Peyer's patch (tissue), 4 donors: ENCODE results near the gene TENT5A.

Experiments used
- POLR2A ChIP-seq, 2 donors: fragments of 450-650 bp; IDR thresholded peaks; one replicate each; pipeline ENCODE4 v1.5.1; 2017; ENCODE audit warnings: antibody characterized with exemption in 2 of 2, mild to moderate bottlenecking in 2 of 2, moderate library complexity in 2 of 2
- TF ChIP-seq, protein P1 (sequence below), 6 experiments: fragments of 450-650 bp in 4 of 6; fragments of 200-600 bp in 2 of 6; sonication (generic) in 1 of 6; IDR thresholded peaks; one replicate each; pipeline ENCODE4 v1.5.1; 2017 to 2019; ENCODE audit warnings: antibody characterized with exemption in 6 of 6, mild to moderate bottlenecking in 3 of 6, moderate library complexity in 1 of 6

DNA sequence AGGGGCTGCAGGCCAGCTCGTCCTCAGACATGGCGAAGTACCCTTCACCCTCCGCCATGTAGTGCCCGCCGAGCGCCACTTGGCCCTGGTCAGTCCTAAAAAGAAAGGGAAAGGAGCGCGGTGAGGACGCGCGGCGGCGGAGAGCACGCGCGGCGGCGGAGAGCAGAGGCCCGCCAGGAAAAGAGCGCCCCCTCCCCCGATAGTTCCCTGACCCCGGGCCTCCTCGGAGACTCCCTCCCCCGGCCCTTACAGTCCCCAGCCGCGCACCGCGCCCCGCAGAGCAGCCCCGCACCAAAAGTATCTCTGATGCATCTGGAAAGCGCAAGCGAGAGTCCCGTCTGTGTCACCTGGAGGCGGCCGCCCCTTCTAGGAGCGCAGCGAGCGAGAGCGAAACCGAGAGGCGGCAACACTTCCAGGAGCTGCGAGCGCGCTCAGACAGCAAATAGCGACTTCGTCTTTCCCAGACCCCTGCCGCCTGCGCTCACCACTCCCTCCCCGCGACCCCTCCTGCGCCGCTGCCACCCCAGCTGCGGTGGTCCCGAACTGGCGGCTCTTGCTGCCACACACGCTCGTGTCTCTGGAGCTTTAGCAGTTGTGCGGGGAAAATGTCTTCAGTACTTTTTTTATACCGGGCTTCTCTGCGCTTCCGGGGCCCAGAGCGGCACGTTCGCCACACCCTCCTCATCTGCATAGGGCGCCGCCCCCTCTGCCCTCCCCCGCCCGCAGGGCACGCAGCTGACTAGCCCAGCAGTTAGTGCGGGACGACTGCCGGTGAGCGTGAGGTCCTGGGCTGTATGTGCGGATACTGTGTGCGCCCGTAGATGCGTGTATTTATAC is at the start of gene TENT5A:
- TF ChIP-seq POLR2A (IDR thresholded peaks at IDR 0.05): peak; percentile 87 to 92
- TF ChIP-seq, protein P1, sequence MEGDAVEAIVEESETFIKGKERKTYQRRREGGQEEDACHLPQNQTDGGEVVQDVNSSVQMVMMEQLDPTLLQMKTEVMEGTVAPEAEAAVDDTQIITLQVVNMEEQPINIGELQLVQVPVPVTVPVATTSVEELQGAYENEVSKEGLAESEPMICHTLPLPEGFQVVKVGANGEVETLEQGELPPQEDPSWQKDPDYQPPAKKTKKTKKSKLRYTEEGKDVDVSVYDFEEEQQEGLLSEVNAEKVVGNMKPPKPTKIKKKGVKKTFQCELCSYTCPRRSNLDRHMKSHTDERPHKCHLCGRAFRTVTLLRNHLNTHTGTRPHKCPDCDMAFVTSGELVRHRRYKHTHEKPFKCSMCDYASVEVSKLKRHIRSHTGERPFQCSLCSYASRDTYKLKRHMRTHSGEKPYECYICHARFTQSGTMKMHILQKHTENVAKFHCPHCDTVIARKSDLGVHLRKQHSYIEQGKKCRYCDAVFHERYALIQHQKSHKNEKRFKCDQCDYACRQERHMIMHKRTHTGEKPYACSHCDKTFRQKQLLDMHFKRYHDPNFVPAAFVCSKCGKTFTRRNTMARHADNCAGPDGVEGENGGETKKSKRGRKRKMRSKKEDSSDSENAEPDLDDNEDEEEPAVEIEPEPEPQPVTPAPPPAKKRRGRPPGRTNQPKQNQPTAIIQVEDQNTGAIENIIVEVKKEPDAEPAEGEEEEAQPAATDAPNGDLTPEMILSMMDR (IDR thresholded peaks at IDR 0.05): peak in 2 of 6 experiments; percentile 13 to 16
